SKM-1 (cell line): Measurements from ENCODE around the gene ARAF.
A peak's percentile ranks its signal among the peaks of the same experiment; 100 is the strongest.
"Not testable (repeated sequence)": the region's sequence is repeated elsewhere in the genome, so short reads cannot be mapped to it uniquely, and the experiment has no call there.

ENCODE experiments used
- DNase-seq: peaks from one replicate; lab custom pipeline; 2025; ENCODE audit not compliant: unreplicated experiment; lab: John Stamatoyannopoulos, UW

The ARAF gene

DNA sequence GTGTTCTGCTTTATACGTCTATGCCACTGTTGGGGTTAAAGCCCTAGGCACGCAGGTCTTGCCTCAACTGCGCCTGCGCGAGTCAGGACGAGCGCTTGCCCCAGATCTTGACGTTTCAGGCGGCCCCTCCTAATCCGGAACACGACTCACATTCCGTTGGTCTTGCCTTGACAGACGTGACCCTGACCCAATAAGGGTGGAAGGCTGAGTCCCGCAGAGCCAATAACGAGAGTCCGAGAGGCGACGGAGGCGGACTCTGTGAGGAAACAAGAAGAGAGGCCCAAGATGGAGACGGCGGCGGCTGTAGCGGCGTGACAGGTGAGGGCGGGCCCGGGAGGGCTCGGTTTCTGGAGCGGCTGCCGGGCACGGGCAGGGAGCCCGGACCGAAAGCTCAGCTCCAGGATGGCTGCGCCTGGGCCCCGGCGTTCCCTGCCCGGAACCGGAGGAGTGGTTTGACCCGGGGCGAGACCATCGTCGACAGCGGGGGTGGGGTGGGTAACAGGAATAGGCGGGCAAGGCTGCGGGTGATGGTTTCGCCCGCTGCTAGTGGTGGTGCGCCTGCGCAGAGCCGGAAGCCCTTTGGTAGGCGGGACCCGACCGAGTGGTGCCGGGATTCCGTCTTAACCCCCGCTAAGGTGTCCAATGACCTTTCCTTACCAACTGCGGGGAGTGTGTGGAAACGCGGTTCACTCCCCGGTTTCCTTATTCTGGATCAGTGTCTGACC, at the start of gene ARAF:
Gene ARAF, plus strand, starts transcription at position 272 of the 725 bp plus-strand sequence. CDS start 1,763 bp downstream, outside the sequence.
- peak; percentile 69 for DNase-seq

DNA sequence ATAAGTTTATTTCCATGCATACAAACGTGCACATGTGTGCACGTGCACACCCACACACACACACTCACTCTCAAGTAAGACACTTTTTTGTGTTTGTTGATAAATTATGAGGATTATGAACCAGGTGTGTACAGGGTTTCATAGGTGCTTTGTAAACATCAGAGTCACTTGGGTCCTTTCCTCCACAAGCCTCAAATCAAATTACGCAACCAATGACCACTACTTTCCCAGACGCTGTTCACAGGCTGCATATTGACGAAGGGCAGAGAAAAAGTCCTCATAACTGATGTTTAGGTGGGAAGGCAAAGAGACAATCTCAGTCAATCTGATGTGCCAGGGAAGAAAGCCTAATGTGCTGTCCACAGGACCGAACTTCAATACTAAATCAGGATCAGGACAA, 48.6 kb upstream of the ARAF start:
- not testable (repeated sequence) for DNase-seq

DNA sequence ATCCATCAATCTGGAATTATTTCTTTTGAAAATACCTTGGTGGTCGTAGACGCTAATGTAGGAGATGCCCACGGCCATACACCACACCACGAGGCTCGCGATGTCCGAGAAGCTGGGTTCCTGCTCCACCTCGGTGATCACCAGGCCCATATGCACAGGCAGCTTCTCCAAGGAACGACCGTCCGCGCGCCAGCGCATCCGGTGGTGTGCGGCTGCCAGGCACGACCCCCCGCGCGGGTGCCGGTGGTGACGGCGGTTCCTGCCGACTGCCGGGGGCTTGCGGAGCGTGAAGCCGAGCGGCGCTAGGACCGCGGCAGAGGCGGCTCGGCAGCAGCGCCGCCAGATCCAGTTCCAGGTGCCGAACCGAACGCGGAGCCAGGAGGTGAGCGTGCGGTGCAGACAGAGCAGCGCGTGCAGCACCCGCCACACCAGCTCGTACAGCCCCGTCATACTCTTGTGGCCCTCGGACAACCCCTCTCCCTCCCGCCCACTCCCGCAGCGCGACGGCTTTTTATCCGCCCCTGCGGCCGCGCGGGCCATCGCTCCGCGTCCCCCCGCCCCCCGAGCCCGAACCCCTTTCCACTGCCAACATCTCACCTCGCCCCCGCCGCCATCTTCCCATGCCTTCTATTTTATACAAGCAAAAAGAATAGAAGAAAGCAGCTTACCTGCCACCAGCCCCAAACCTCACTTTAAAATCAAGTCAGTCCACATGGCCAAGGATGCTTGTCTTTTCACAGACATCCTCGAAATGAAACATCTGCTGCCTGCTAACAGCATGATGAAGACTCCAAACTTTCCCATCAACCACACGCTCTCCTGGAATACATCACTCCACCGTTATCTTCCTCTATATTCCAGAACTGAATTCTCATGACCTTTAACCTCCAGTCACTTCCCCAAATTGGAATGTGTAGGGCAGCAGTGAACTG, 47.7 kb upstream of the ARAF start:
- not testable (repeated sequence) for DNase-seq

DNA sequence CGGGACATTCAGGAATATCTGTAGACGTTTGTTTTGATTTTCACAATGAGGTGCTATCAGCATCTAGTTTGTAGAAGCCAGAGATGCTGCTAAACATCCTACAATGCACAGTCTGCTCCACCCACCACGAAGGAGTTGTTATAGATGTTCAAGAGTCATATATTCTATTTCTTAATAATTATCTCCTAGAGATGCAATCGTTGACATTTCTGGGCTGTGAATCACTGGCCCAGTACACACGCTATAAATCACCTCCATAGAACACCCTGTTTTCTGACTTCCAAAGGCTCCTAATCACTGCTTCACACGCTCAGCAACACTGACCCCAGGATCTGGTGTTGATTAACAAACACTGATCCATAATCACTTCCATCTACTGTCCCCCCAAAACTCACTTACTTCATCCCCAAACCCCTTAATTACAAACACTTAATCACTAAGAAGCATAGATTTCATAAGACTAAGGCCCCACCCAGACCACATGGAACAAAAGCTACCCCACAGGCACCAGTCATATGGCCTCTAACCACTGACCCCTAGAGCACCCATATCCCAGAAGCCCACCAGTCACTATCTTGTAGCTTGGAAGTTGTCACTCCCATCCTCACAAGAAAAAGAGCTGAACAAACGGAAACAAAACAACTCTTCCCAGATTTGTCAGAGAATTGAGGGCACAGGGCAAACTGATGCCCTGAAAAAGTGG, 46.3 kb upstream of the ARAF start:
- DNase-seq = no peak

DNA sequence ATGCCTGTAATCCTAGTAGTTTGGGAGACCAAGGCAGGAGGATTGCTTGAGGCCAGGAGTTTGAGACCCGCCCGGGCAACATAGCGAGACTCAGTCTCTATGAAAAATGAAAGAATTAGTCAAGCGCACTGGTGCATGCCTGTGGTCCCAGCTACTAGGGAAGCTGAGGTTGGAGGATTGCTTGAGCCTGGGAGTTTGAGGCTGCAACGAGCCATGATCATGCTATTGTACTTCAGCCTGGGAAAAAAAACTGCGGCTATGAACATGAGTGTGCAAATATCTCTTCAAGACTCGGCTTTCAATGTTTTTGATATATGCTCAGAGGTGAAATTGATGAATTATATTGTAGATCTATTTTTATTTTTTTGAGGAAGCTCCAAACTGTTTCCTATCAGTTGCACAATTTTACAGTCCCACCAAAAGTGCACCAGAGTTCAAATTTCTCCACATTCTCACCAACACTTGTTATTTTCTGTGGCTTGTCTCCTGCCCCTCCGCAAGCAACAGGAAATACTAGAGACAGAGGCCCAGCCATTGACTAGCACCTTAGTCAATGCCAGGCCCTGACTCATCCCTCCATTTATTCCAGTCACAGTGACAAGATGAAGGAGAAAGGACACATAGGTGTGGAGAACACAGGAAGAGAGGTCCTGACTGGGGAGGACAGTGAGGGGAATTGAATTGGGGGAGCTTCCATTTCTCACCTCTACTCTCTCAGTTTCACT, 44.9 kb upstream of the ARAF start:
- peak; percentile 14 for DNase-seq

DNA sequence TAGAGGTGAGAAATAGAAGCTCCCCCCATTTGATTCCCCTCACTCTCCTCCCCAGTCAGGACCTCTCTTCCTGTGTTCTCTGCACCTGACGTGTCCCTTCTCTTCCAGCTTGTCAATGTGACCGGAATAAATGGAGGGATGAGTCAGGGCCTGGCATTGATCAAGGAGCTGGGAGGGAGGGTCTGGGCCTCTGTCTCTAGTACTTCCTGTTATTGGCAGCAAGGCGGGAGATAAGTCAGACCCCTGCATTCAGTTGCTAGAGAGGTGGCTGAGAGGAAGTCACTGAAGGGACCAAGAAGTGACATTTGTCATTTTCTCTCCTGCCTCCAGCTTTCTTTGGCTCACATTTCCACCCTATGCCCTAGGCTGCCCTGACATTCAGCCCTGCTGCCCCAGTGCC, 42.9 kb upstream of the ARAF start:
- no peak for DNase-seq

DNA sequence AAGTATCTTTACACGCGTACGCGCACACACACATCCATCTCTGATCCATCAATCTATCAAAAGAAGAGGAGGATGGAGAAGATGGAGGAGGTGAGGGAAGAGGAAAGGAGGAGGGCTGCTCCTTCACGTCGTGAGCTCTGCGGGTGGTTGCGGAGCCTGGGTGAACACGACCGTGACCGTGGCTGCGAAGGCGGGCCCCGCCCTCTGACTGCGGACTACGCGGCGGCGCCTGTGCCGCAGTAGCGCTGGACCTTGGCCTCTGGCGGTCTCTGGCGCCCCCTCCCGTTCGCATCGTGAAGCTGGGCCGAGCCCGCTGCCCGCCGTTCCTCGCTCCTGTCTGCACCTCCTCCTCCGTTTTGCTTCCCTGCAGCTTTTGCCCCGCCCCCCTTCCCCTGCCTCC, 37.7 kb upstream of the ARAF start:
- peak; percentile 12 for DNase-seq

DNA sequence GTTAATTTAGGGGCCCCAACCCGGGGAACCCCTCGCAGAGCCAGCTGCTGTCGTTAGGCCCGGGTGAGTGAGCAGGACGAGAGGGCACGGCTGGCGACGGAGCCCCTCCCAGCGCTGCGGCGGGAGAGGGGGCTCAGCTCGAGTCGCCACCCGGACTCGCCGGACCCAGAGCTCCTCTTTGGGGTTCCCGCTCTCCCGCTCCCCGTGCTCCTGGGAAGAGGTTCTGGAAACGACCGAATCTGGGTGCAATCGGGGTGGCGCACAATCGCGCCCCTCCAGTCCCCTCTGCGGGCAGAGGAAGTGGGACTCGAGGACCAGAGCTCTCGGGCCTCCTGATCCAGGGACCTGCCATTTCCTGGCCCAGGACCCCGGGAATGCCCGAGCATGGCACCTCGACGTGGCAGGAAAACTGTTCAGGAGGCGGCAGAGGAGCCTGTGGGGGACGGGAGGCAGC, 37.3 kb upstream of the ARAF start:
- DNase-seq = no peak

DNA sequence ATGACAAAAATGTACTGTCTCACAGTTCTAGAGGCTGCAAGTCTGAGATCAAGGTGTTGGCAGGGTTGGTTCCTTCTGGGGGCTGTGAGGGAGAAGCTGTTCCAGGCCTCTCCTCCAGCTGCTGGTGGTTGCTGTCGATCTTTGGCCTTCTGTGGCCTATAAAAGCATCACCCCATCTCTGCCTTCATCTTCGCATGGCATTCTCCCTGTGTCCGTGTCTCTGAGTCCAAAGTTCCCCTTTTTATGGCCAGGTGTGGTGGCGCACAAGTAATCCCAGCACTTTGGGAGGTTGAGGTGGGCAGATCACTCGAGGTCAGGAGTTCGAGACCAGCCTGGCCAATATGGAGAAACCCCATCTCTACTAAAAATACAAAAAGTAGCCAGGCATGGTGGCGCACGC, 31.5 kb upstream of the ARAF start:
- no peak for DNase-seq

DNA sequence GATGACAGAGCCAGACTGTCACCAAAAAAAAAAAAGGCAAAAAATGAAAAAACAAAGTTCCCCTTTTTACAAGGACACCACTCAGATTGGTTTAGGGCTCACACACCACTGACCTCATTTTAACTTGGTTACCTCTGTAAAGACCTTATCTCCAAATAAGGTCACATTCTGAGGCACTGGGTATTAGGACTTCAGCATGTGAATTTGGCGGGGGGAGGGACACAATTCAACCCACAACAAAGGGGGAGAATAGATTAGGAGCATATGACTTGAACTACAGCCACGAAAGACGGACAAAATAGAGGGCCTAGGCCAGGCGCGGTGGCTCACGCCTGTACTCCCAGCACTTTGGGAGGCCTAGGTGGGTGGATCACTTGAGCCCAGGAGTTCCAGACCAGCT, 31.0 kb upstream of the ARAF start:
- DNase-seq = peak; percentile 1

DNA sequence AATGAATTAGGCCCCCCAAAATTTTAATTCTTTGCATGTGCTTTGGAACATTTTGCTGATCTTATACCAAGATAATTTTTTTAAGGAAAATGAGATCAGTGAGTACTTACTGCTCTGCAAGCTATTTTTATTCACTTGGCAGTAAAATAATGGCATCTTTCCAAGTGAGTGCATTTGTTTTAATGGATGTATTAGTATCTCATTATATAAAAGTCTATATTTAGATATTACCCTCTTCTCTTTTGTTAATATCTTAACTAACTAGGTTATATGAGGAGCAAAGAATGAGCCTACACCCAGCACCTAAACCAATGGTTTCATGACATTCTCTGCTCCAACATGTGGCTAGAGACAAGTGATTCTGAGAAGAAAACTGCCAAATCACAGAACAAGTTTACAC, 21.1 kb upstream of the ARAF start:
- no peak for DNase-seq

DNA sequence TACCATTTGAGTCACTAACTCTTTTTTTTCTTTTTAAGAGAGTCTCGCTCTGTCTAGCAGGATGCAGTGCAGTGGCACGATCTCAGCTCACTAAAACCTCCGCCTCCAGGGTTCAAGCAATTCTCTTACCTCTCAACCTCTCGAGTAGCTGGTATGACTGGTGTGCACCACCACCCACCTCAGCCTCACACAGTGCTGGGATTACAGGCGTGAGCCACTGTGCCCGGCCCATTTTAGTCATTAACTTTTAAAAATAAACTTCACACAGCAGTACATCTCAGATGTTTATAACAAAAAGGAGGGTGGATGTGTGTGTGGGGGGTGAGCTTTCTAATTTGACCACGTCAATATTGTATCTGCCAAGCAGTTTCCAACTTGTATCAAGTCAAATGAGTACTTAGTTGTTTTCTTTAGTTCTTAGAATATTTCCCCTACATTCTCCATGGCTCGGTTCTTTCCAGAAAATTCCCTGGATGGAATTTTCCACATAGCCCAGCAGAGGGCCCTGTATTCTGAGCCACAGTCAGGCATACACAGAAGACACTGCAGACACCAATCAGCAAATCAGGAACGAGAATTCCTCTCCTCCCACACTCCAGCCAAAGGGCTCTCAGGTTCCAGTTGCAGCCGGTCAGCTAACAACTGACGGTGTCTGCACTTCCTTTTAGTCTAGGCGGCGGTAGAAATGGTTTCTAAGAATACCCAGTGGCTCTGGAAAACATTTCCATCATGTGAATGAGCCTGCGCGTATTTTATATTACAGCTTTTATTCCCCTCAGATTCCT, 20.1 kb upstream of the ARAF start:
- peak; percentile 40 for DNase-seq

DNA sequence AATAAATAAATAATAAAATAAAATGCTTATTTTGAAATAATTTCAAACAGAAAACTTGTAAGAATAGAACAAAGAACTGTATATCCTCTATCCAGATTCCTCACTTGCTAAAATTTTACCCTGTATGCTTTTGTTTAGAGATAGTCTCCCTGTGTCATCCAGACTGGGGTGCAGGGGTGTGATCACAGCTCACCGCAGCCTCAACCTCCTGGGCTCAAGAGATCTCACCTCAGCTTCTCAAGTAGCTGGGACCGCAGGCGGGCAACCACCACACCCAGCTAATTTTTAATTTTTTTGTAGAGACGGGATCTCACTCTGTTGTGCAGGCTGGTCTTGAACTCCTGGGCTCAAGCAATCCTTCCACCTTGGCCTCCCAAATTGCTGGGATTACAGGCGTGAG, 17.5 kb upstream of the ARAF start:
- DNase-seq = no peak

DNA sequence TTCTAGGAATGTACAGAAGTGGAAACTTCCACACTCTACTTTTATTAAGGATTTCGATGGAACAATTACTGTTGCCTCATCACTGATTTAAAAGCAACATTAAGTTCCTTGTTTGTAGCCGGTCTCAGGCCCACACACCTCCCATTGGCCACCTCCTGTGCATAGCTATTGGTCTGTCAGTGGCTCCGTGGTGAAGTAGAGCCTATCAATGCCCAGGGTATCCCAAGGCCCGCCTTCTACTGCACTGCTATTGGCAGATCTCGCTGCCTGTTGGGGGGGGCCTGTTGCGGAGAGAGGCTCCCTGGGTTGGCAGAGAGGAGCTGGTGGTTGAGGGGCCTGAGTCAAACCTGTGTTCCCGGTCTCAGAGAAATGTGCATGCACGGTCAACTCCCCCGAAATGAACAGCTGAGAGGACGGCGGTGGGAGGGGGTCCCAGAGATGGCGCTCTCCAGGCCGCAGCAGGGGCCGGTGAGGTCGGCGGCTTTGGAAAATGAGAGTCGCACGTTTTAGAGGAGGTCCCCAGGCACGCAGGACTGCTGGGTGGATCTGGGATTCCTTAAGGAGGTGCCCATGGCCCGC, 4.9 kb upstream of the ARAF start:
- no peak for DNase-seq

DNA sequence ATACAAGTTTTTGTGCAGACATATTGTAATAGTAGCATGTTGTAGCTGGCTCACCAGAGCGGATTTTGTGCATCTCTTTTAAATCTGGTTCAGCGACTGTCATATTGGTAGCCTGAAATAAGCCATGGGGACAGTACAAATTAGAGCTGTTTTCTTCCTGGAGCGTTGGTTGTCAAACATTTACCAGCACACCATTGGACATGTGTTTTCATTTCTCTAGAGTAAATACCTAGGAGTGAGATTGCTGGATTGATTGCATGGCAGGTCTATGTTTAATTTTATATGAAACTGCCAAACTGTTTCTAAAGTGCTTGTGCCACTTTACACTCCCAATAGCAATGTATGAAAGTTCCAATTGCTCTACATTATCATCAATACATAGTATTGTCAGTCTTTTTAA, 2.6 kb upstream of the ARAF start:
- no peak for DNase-seq

DNA sequence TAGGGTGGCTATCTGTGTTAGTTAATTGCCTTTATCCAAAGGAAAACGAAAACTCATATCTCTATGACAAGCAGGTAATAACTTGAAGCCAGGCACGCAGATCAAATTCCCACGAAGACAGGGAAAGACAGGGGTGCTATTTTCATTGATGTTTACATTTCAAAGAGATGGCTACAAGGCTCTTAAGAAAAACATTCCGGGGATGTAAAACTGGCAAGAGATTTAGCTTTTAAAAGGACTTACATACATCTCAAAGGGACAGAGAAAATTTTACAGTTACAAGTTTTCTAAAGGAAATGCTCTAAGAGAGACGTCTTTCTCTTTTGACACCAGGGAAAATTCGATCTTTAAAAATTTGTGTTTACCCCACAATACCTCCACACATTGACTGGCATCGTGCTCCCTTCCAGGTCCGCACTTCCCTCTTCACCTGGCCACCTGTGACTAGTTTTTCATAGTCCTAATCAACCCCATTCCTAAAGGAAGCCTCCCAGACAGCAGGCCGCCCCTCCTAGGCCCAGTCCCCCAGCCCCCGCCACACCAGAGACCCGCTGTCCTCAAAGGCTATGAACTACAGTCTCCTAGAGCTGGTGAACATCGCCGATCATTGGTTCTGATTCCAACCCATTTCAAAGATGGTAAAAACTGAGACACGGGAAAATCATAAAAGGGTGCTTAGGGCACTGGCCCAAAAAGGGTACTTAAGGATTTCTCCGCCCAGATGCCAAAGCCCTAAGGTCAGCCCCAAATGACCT, 649 bp upstream of the ARAF start:
- DNase-seq = no peak

DNA sequence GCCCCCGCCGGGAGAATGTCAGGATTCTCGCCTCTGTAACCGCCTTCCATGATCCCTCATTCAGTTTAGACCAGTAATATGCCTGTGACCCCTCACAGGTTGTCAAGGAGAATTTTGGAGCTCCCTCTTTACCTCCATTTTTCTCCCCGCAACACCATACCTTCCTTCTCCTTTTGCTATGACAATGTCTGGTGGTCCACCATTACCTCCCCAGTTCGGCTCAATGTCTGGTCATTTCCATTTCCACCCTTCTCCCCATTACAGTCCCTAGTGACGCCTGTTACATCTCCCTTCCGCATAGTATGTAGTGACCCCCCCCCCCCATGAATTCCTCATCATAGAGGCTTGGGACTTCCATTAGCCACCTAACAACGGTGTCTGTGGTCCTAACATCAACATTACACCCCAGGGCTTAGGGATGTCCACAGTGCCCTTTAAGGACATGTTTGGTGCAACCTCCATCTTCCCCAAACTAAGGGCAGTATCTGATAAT, 700 bp downstream of the ARAF start:
- DNase-seq = no peak

DNA sequence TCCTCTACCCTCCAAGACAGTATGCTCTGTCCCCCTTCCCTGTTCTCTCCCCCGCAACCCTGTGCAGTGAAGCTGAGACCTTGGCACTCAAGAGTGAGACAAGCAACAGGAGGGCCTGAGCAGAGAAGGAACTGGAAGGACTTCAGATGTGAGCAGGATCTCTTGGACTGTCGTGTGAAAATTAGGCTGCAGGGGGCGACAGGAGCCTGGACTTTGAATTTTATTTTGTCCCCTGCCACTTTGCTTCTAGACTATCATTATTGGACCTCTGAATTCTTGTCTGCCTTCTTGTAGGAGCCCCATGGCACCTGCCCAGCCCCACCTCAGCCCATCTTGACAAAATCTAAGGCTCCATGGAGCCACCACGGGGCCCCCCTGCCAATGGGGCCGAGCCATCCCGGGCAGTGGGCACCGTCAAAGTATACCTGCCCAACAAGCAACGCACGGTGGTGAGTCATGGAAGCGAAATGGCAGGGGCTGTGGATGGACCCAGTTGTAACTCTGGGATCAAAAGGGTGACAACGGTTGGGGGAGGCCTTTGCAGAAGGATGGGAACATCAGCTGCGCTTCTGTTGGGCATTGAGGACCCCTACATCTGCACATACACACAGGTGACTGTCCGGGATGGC, 1.7 kb downstream of the ARAF start:
- DNase-seq = peak; percentile 22
